Transverse colon (tissue), 3 donors: ENCODE measurements around the gene SCTR.

Source experiments
- CTCF ChIP-seq, 5 experiments: fragments of 200-600 bp in 3 of 5; fragments of 450-650 bp in 2 of 5; sonication (generic) in 3 of 5; IDR thresholded peaks; 1 replicate in 2 of 5; 2 replicates in 3 of 5; pipeline ENCODE4 v1.5.1; 2016 to 2017; ENCODE audit warnings: antibody characterized with exemption in 5 of 5, inconsistent platforms in 3 of 5, mild to moderate bottlenecking in 2 of 5, moderate library complexity in 1 of 5
- EP300 ChIP-seq: sonication (generic); formaldehyde crosslinking; IDR thresholded peaks from one replicate; pipeline ENCODE4 v1.6.1; 2017; ENCODE audit warnings: antibody characterized with exemption, low read depth

GRCh38 chr2:119478188-119478977 lies 45.9 kb downstream of the SCTR start:
- TF ChIP-seq CTCF (IDR thresholded peaks at IDR 0.05) (no peak), EP300 (no peak)
